Activated CD8-positive, alpha-beta T cell treated with anti-CD3 and anti-CD28 coated beads, Interleukin-2, amount 10 ng/mL, durations not matched to agents 7 days and 5 days (primary cell): ENCODE measurements around the gene GNAS-AS1. TPM values are rescaled to one million over a fixed set of nuclear protein-coding genes. Genes with fewer than 3 reads are reported as not detected.

Source experiments
- ATAC-seq: fragments of 150-1000 bp; cut with Tn5 transposase; one replicate; pipeline ENCODE4 v1.10.0; 2021; ENCODE audit warnings: moderate library complexity
- CTCF ChIA-PET: fragments of 350-600 bp; sonication (Branson Sonifier 250); formaldehyde crosslinking; loops from one replicate; lab custom pipeline; 2021; ENCODE audit warnings: antibody characterized with exemption; lab: Charles Lee
- POLR2A ChIA-PET: fragments of 350-600 bp; sonication (Branson Sonifier 250); formaldehyde crosslinking; loops from one replicate; lab custom pipeline; 2021; ENCODE audit warnings: antibody characterized with exemption; lab: Charles Lee
- DNase-seq: peaks from one replicate; pipeline ENCODE4 v3.0.0-alpha.2; 2020
- H3K27ac Mint-ChIP-seq: one replicate; pipeline ENCODE4 v1.8.0; 2021; ENCODE audit warnings: mild to moderate bottlenecking, mixed read lengths
- H3K27me3 Mint-ChIP-seq: one replicate; pipeline ENCODE4 v1.8.0; 2021; ENCODE audit warnings: low read depth, mixed read lengths
- H3K36me3 Mint-ChIP-seq: one replicate; pipeline ENCODE4 v1.8.0; 2021; ENCODE audit warnings: low read depth, mixed read lengths
- H3K4me1 Mint-ChIP-seq: one replicate; pipeline ENCODE4 v1.8.0; 2021; ENCODE audit warnings: low read depth, mixed read lengths
- H3K4me3 Mint-ChIP-seq: one replicate; pipeline ENCODE4 v1.8.0; 2021; ENCODE audit warnings: mild to moderate bottlenecking, mixed read lengths
- H3K9me3 Mint-ChIP-seq: one replicate; pipeline ENCODE4 v1.8.0; 2022; ENCODE audit warnings: mixed read lengths; ENCODE audit not compliant: insufficient read depth
- total RNA-seq, 2 experiments: library from RNA; stranded (reverse); gene quantifications; one replicate each; pipeline ENCODE4 v1.2.3, GENCODE V29; 2021

The GNAS-AS1 gene
- total RNA-seq, 2 experiments from 2014 or later: 1.3 to 2.0 TPM

DNA sequence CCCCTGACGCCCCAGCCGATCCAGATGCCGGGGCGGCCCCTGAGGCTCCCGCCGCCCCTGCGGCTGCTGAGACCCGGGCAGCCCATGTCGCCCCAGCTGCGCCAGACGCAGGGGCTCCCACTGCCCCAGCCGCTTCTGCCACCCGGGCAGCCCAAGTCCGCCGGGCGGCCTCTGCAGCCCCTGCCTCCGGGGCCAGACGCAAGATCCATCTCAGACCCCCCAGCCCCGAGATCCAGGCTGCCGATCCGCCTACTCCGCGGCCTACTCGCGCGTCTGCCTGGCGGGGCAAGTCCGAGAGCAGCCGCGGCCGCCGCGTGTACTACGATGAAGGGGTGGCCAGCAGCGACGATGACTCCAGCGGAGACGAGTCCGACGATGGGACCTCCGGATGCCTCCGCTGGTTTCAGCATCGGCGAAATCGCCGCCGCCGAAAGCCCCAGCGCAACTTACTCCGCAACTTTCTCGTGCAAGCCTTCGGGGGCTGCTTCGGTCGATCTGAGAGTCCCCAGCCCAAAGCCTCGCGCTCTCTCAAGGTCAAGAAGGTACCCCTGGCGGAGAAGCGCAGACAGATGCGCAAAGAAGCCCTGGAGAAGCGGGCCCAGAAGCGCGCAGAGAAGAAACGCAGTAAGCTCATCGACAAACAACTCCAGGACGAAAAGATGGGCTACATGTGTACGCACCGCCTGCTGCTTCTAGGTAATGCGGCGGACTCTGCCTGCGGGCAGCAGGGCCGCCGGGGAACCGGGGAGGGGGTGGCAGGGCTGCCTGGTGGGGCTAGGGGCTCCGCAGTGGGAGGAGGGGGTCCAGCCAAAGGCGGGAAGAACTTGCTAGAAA, 4.2 kb upstream of the GNAS-AS1 start:
- ChIA-PET CTCF (no interaction called here), POLR2A (interaction anchor here (0.7 to 1.5 kb wide), 2 partner anchors 203 to 575 kb away, joined by 3 to 5 read pairs; partner anchors contain the start of gene STX16)
- Mint-ChIP-seq H3K27me3 (peaks cover 55% of the 10 kb centered on the region), H3K4me1 (peaks cover 34% of the 10 kb centered on the region), H3K36me3 (no peaks in the 10 kb centered on the region), H3K4me3 (no peak overlapping the region), H3K9me3 (no peaks in the 10 kb centered on the region), H3K27ac (no peak overlapping the region)
- ATAC-seq (no peak), DNase-seq (no peak)

DNA sequence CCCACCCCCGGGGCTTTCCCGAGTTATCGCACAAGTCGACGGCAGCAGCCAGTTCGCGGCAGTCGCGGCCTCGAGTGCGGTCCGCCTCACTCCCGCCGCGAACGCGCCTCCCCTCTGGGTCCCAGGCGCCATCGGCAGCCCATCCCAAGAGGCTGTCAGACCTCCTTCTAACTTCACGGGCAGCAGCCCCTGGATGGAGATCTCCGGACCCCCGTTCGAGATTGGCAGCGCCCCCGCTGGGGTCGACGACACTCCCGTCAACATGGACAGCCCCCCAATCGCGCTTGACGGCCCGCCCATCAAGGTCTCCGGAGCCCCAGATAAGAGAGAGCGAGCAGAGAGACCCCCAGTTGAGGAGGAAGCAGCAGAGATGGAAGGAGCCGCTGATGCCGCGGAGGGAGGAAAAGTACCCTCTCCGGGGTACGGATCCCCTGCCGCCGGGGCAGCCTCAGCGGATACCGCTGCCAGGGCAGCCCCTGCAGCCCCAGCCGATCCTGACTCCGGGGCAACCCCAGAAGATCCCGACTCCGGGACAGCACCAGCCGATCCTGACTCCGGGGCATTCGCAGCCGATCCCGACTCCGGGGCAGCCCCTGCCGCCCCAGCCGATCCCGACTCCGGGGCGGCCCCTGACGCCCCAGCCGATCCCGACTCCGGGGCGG, 3.4 kb upstream of the GNAS-AS1 start:
- no peak for DNase-seq
- peak overlapping the region; percentile 30 for H3K4me3 Mint-ChIP-seq
- ChIA-PET CTCF (interaction anchor here (3.2 kb wide), 1 partner anchor 206 kb away, joined by 11 read pairs; no protein-coding TSS in a partner anchor), POLR2A (interaction anchor here (1.5 kb wide), 1 partner anchor 203 kb away, joined by 5 read pairs; the partner anchor contains the start of gene STX16)
- H3K27ac Mint-ChIP-seq: no peak overlapping the region
- no peaks in the 10 kb centered on the region for H3K36me3 Mint-ChIP-seq
- ATAC-seq: no peak
- no peaks in the 10 kb centered on the region for H3K9me3 Mint-ChIP-seq
- H3K27me3 Mint-ChIP-seq: peaks cover 57% of the 10 kb centered on the region
- peaks cover 41% of the 10 kb centered on the region for H3K4me1 Mint-ChIP-seq

- POLR2A ChIA-PET: no interaction called here
Measured at GRCh38 chr20:58853466-58853865, 2.8 kb upstream of the GNAS-AS1 start.

GRCh38 chr20:58852543-58853271, 2.0 kb upstream of the GNAS-AS1 start, which contains the start of gene GNAS:
Gene GNAS, plus strand, starts transcription at chr20:58852716.
- CTCF ChIA-PET: interaction anchor here (0.6 to 3.2 kb wide), 7 partner anchors 9 to 672 kb away, joined by 3 to 12 read pairs (median 4); partner anchors contain the start of gene STX16
- H3K4me3 Mint-ChIP-seq: peak within 1 kb of the TSS; percentile 80
- POLR2A ChIA-PET: no interaction called here
- H3K27ac Mint-ChIP-seq: no peak within 1 kb of the TSS
- peaks cover 54% of the 10 kb centered on the region for H3K4me1 Mint-ChIP-seq
- H3K36me3 Mint-ChIP-seq: no peaks in the 10 kb centered on the region
- DNase-seq (peak; percentile 67), ATAC-seq (peak; percentile 40)
- H3K9me3 Mint-ChIP-seq: no peaks in the 10 kb centered on the region
- H3K27me3 Mint-ChIP-seq: peaks cover 56% of the 10 kb centered on the region

More at GRCh38 chr20:58853466-58853865, 2.8 kb upstream of the GNAS-AS1 start:
- no peaks in the 10 kb centered on the region for H3K9me3 Mint-ChIP-seq
- H3K4me1 Mint-ChIP-seq: peaks cover 47% of the 10 kb centered on the region
- H3K27ac Mint-ChIP-seq: no peak overlapping the region
- ATAC-seq (no peak), DNase-seq (no peak)
- CTCF ChIA-PET: interaction anchor here (0.8 to 3.2 kb wide), 5 partner anchors 10 to 602 kb away, joined by 3 to 12 read pairs (median 7); partner anchors contain the start of gene STX16
- no peaks in the 10 kb centered on the region for H3K36me3 Mint-ChIP-seq
- H3K4me3 Mint-ChIP-seq: no peak overlapping the region
- peaks cover 56% of the 10 kb centered on the region for H3K27me3 Mint-ChIP-seq

GRCh38 chr20:58851969-58852458, 1.3 kb upstream of the GNAS-AS1 start:
- ChIA-PET POLR2A (interaction anchor here (0.7 to 0.9 kb wide), 2 partner anchors 37 to 201 kb away, joined by 3 to 4 read pairs; partner anchors contain the start of gene STX16), CTCF (interaction anchor here (0.6 to 3.2 kb wide), 7 partner anchors 9 to 672 kb away, joined by 3 to 12 read pairs (median 4); partner anchors contain the start of gene STX16)
- Mint-ChIP-seq H3K4me3 (peak overlapping the region; percentile 80), H3K27me3 (peaks cover 51% of the 10 kb centered on the region), H3K36me3 (no peaks in the 10 kb centered on the region), H3K9me3 (no peaks in the 10 kb centered on the region), H3K4me1 (peaks cover 61% of the 10 kb centered on the region), H3K27ac (no peak overlapping the region)
- no peak for DNase-seq
- ATAC-seq: no peak

- peak overlapping the region; percentile 80 for H3K4me3 Mint-ChIP-seq
- no peaks in the 10 kb centered on the region for H3K36me3 Mint-ChIP-seq
- H3K9me3 Mint-ChIP-seq: no peaks in the 10 kb centered on the region
- ATAC-seq: peak; percentile 5
- peaks cover 50% of the 10 kb centered on the region for H3K27me3 Mint-ChIP-seq
- DNase-seq: no peak
- H3K4me1 Mint-ChIP-seq: peaks cover 64% of the 10 kb centered on the region
- no peak overlapping the region for H3K27ac Mint-ChIP-seq
- ChIA-PET POLR2A (interaction anchor here (0.7 to 0.9 kb wide), 2 partner anchors 38 to 200 kb away, joined by 3 to 4 read pairs; partner anchors contain the start of gene STX16), CTCF (interaction anchor here (1.3 to 3.2 kb wide), 5 partner anchors 192 to 356 kb away, joined by 3 to 12 read pairs (median 4); partner anchors contain the start of gene STX16)
Measured at GRCh38 chr20:58851221-58851968, 693 bp upstream of the GNAS-AS1 start.

DNA sequence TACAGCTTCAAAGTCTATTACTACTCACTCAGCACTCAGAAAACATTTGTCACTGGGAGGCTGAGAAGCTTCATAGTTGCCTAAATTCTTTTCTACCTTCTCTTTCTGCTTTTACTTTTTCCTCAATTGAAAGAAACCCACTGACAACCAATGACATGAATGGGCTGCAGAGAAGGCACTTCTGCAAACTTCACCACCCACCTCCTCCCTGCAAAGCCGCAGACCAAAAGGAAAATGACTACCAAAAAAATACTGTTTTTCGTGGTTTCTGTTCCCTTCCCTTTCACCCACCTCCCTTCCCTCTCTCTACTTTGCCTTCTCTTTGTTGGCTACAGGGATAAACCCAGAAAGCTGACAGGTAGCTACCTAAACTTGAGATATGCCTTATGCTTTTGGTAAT, 3.2 kb downstream of the GNAS-AS1 start:
- ATAC-seq (no peak), DNase-seq (no peak)
- Mint-ChIP-seq H3K4me1 (peaks cover 50% of the 10 kb centered on the region), H3K27ac (no peak overlapping the region), H3K27me3 (peaks cover 57% of the 10 kb centered on the region), H3K9me3 (no peaks in the 10 kb centered on the region), H3K4me3 (no peak overlapping the region), H3K36me3 (no peaks in the 10 kb centered on the region)
- ChIA-PET CTCF (interaction anchor here (0.8 to 1.8 kb wide), 5 partner anchors 10 to 384 kb away, joined by 3 to 4 read pairs (median 3); no protein-coding TSS in a partner anchor), POLR2A (no interaction called here)

DNA sequence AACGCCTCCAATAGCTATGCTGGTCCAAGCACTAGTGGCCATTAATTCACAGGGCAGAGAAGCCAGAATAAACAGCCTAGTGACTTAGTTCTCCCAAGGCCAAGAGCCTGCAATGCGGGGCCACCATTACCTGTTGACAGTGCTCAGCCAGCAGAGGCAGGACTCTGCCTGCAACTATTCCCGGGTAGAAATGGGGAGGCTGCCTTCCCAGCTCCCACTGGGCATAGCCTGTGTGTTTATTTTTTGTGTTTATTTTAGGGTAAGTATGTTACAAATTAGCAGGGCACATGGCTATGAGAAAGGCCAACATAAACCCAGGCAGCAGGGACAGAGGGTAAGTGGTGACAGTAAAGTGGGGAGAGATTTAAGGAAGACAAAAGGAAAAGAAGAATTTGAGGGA, 5.0 kb downstream of the GNAS-AS1 start:
- DNase-seq (no peak), ATAC-seq (no peak)
- Mint-ChIP-seq H3K27ac (no peak overlapping the region), H3K27me3 (peaks cover 69% of the 10 kb centered on the region), H3K36me3 (peaks cover 6% of the 10 kb centered on the region), H3K4me1 (peaks cover 50% of the 10 kb centered on the region), H3K9me3 (no peaks in the 10 kb centered on the region), H3K4me3 (no peak overlapping the region)
- POLR2A ChIA-PET: no interaction called here
- CTCF ChIA-PET: interaction anchor here (0.9 to 1.8 kb wide), 5 partner anchors 11 to 610 kb away, joined by 3 to 5 read pairs (median 3); no protein-coding TSS in a partner anchor

- ChIA-PET CTCF (interaction anchor here (1.8 to 2.0 kb wide), 2 partner anchors 10 to 192 kb away, joined by 6 to 7 read pairs; partner anchors contain the start of genes GNAS and STX16), POLR2A (no interaction called here)
- Mint-ChIP-seq H3K36me3 (peaks cover 7% of the 10 kb centered on the region), H3K27me3 (peaks cover 68% of the 10 kb centered on the region), H3K27ac (no peak overlapping the region), H3K4me3 (no peak overlapping the region), H3K4me1 (peaks cover 45% of the 10 kb centered on the region), H3K9me3 (no peaks in the 10 kb centered on the region)
- no peak for DNase-seq
- ATAC-seq: no peak
Measured at GRCh38 chr20:58843128-58843556, 7.6 kb downstream of the GNAS-AS1 start.

- ATAC-seq: no peak
- H3K27ac Mint-ChIP-seq: no peak overlapping the region
- no peaks in the 10 kb centered on the region for H3K9me3 Mint-ChIP-seq
Measured at GRCh38 chr20:58842276-58842675, 8.4 kb downstream of the GNAS-AS1 start.

More at GRCh38 chr20:58842276-58842675, 8.4 kb downstream of the GNAS-AS1 start:
- DNase-seq: no peak
- H3K4me3 Mint-ChIP-seq: no peak overlapping the region
- H3K27me3 Mint-ChIP-seq: peaks cover 67% of the 10 kb centered on the region
- H3K4me1 Mint-ChIP-seq: peaks cover 45% of the 10 kb centered on the region
- POLR2A ChIA-PET: no interaction called here
- CTCF ChIA-PET: interaction anchor here (1.8 kb wide), 1 partner anchor 191 kb away, joined by 6 read pairs; the partner anchor contains the start of gene STX16
- peaks cover 7% of the 10 kb centered on the region for H3K36me3 Mint-ChIP-seq
